Fibroblast of skin of right biceps (primary cell): ENCODE results near the gene PHEX.
A peak's percentile ranks its signal among the peaks of the same experiment; 100 is the strongest.

ENCODE experiments used
- DNase-seq: peaks from one replicate; pipeline ENCODE4 v3.0.0-alpha.2; 2013

PHEX gene

GRCh38 chrX:22041907-22042530 is 9.9 kb downstream of the PHEX start:
- DNase-seq, result no peak

GRCh38 chrX:22043872-22044271 is 11.7 kb downstream of the PHEX start:
- no peak for DNase-seq

GRCh38 chrX:22047468-22047867 is 15.3 kb downstream of the PHEX start:
- DNase-seq, result no peak

- peak; percentile 9 for DNase-seq
These were observed 21.4 kb downstream of the PHEX start for GRCh38 chrX:22053481-22053880.

GRCh38 chrX:22056235-22056634 is 24.1 kb downstream of the PHEX start:
- DNase-seq, result no peak

- DNase-seq, result no peak
These were observed 25.5 kb downstream of the PHEX start for GRCh38 chrX:22057667-22058066.

- DNase-seq, result no peak
These were observed 27.6 kb downstream of the PHEX start for GRCh38 chrX:22059775-22060174.

- DNase-seq, result peak; percentile 45
These were observed 28.5 kb downstream of the PHEX start for GRCh38 chrX:22060415-22061280.

- DNase-seq, result no peak
These were observed 31.2 kb downstream of the PHEX start for GRCh38 chrX:22063284-22063683.

- no peak for DNase-seq
These were observed 37.5 kb downstream of the PHEX start for GRCh38 chrX:22069586-22069985.

- no peak for DNase-seq
These were observed 41.8 kb downstream of the PHEX start for GRCh38 chrX:22073928-22074327.

GRCh38 chrX:22078117-22078516 is 46.0 kb downstream of the PHEX start:
- DNase-seq, result no peak

- DNase-seq, result peak; percentile 53
These were observed 49.5 kb downstream of the PHEX start for GRCh38 chrX:22081475-22082092.

GRCh38 chrX:22086003-22086402 is 53.9 kb downstream of the PHEX start:
- DNase-seq, result no peak

- DNase-seq, result no peak
These were observed 55.0 kb downstream of the PHEX start for GRCh38 chrX:22087011-22087557.

- no peak for DNase-seq
These were observed 56.2 kb downstream of the PHEX start for GRCh38 chrX:22088326-22088725.

- DNase-seq, result peak; percentile 44
These were observed 58.1 kb downstream of the PHEX start for GRCh38 chrX:22090181-22090580.

- no peak for DNase-seq
These were observed 61.4 kb downstream of the PHEX start for GRCh38 chrX:22093550-22093949.

- peak; percentile 57 for DNase-seq
These were observed 63.2 kb downstream of the PHEX start for GRCh38 chrX:22095286-22095685.

- no peak for DNase-seq
These were observed 63.7 kb downstream of the PHEX start for GRCh38 chrX:22095856-22096255.

GRCh38 chrX:22097012-22097694 is 65.0 kb downstream of the PHEX start:
- peak; percentile 86 for DNase-seq

- peak; percentile 84 for DNase-seq
These were observed 73.1 kb downstream of the PHEX start for GRCh38 chrX:22105231-22105630.

- no peak for DNase-seq
These were observed 73.8 kb downstream of the PHEX start for GRCh38 chrX:22105971-22106370.
